HG03108 (cell line): Measurements from ENCODE around the gene UBL5.
"Not testable (repeated sequence)": the region's sequence is repeated elsewhere in the genome, so short reads cannot be mapped to it uniquely, and the experiment has no call there.

Source experiments
- ATAC-seq: cut with Tn5 transposase; IDR thresholded peaks from one replicate; pipeline ENCODE4 v1.9.1; 2021; ENCODE audit warnings: moderate library complexity; ENCODE audit not compliant: unreplicated experiment

The UBL5 gene

GRCh38 chr19:9808855-9809824 lies 18.6 kb upstream of the UBL5 start:
- no peak for ATAC-seq

GRCh38 chr19:9811139-9811538 lies 16.6 kb upstream of the UBL5 start:
- no peak for ATAC-seq

GRCh38 chr19:9818175-9818733 lies 9.5 kb upstream of the UBL5 start:
- no peak for ATAC-seq

DNA sequence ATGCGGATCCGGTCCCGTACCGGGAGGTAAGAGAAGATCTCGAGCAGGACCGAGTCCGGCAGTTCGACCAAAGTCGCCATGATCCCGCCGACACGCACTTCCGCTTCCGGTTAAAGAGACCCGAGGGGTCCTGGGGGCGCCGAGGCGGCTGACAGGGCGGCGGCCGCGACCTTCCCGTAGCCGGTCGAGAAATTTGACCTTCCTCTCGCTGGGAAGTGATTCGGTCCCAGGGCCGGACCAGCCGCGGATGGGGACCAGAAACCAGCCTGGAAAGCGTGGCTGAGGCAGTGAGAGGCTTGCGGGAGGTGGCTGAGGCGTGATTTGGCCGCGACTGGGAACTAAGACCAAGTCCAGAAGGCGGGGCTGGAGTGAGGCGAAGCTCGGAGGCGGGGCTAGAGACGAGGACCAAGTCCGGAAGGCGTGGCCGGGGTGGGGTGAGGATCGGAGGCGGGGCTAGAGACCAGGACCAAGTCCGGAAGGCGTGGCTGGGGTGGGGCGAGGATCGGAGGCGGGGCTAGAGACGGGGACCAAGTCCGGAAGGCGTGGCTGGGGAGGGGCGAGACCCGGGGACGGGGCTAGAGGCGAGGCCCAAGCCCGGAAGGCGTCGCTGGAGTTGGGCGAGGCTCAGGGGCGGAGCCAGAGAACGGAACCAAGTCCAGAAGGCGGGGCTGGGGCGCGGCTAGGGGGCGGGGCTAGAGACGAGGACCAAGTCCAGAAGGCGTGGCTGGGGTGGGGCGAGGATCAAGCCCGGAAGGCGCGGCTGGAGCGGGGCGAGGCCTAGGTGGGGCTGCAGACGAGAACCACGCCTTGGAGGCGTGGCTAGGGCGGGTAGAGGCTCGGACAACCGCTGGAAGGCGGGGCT lies 8.8 kb upstream of the UBL5 start, which contains the start of gene FBXL12:
Gene FBXL12, minus strand, starts transcription at position 346 of the 862 bp plus-strand sequence. Its CDS starts 266 bp downstream, at position 80.
- ATAC-seq: peak; percentile 83

DNA sequence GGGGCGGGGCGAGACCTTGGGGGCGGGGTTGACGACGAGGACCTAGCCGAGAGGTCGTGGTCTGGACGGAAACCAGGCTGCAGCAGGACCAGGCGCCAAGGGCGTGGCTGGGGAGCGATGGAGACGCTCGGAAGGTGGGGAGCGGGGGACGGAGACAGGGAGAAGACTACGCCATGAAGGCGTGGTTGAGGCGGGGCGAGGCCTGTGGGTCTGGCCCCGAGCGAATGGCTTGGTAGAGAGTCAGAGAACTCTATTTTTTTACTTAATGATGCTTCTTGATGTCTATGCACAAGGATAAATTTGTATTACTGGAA lies 8.2 kb upstream of the UBL5 start:
- no peak for ATAC-seq

- ATAC-seq: not testable (repeated sequence)
Observed at GRCh38 chr19:9820034-9820433, 7.7 kb upstream of the UBL5 start.

DNA sequence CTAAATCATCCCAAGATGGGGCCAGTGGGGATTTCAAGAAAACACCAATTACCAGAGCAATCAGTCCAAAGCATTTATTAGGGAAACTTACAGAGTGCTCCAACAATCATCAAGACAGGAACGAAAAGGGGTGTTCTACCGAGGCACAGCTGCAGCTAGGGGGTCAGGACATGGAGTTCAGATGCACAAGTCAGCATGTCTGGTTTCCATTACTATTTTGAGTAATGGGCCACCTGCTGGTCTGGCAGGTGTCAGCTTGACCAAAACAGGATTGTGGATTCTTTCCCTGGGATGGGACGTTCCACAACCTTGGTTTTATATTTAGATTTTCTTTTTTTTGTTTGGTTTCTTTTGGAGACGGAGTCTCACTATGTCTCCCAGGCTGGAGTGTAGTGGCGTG lies 3.9 kb upstream of the UBL5 start:
- ATAC-seq: no peak

GRCh38 chr19:9828551-9829063 lies 889 bp downstream of the UBL5 start:
- no peak for ATAC-seq

GRCh38 chr19:9834307-9834725 lies 6.6 kb downstream of the UBL5 start:
- ATAC-seq: no peak

- ATAC-seq: peak; percentile 95
Observed at GRCh38 chr19:9834726-9835506, 7.2 kb downstream of the UBL5 start, which contains the start of gene PIN1. TSS of gene PIN1 (plus strand) at chr19:9835318. CDS start at chr19:9835345, 27 bp downstream.

DNA sequence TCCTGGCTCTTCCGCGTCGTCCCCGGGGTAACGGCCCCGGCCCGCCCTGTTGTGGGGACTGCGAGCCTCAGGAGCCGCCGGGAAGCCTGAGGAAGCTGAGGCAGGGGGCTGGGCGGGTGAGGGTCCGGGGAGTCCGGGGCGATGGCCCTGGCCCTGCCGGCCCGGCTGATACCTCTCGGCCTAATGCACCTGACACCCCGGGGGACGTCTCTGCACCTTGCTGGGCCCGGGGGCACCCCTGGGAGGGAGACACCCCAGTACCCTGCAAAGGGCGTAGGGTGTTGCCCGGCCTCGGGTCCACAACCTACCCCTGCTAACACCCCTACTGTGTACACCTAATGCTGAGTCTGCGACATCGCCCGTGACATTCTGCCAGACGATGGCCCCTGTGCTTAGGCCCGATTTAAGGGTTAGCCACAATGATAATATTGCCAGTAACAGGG lies 7.8 kb downstream of the UBL5 start:
- ATAC-seq: peak; percentile 5

- no peak for ATAC-seq
Observed at GRCh38 chr19:9836021-9836420, 8.3 kb downstream of the UBL5 start.

- no peak for ATAC-seq
Observed at GRCh38 chr19:9838324-9838723, 10.6 kb downstream of the UBL5 start.

GRCh38 chr19:9839415-9839814 lies 11.7 kb downstream of the UBL5 start:
- no peak for ATAC-seq

GRCh38 chr19:9842834-9843625 lies 15.3 kb downstream of the UBL5 start:
- ATAC-seq: no peak

DNA sequence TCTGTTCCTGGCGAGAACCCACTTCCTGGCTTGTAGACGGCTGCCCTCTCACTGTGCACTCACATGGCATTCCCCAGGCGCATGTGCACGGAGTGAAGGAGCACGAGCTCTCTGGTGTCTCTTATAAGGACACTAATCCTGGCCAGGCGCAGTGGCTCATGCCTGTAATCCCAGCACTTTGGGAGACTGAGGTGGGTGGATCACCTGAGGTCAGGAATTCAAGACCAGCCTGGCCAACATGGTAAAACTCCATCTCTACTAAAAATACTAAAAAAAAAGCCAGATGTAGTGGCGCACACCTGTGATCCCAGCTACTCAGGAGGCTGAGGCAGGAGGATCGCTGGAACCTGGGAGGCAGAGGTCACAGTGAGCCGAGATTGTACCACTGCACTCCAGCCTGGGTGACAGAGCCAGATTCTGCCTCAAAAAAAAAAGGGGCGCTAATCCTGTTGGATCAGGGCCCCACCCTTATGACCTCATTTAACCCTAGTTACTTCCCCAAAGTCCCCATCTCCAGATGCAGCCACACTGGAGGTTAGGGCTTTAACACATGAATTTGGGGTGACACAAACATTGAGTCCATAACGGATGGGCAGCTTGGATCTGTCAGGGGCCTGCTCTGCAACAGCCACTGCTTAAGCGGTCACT lies 16.0 kb downstream of the UBL5 start:
- not testable (repeated sequence) for ATAC-seq

- ATAC-seq: no peak
Observed at GRCh38 chr19:9847087-9847671, 19.5 kb downstream of the UBL5 start.

DNA sequence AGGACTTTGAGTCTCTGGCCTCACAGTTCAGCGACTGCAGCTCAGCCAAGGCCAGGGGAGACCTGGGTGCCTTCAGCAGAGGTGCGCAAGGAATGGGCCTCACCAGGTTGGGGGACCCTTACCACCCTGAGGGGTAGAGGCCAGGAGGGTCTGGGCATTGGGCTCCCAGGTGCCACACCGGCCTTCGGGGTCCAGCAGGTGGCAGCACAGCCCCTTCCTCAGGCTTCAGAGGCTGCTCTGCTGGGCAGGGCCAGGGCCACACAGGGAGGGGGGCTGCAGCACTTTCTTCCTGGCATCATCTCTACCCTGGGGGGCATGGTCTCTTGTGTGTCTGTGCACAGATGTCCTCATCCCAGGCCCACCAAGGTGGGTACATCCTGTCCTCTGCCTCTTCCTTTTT lies 20.3 kb downstream of the UBL5 start:
- no peak for ATAC-seq

DNA sequence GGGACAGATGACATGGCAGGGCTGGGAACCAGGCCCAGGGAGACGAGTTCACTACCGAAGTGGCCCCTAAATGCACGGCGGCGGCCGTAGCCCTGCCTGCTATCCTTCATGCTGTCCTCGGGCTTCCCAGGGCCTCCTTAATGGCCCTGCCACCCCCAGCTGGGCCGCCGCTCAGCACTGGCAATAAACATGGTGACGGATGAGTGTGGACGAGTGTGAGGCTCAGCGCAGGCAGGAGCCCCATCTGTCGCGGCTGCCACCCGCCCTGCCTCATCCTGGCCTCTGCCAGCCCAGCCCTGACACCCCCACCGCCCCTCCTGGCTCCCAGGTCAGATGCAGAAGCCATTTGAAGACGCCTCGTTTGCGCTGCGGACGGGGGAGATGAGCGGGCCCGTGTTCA lies 21.0 kb downstream of the UBL5 start:
- ATAC-seq: no peak
